Measurements from ENCODE around the gene RAD23B.

The RAD23B gene

DNA sequence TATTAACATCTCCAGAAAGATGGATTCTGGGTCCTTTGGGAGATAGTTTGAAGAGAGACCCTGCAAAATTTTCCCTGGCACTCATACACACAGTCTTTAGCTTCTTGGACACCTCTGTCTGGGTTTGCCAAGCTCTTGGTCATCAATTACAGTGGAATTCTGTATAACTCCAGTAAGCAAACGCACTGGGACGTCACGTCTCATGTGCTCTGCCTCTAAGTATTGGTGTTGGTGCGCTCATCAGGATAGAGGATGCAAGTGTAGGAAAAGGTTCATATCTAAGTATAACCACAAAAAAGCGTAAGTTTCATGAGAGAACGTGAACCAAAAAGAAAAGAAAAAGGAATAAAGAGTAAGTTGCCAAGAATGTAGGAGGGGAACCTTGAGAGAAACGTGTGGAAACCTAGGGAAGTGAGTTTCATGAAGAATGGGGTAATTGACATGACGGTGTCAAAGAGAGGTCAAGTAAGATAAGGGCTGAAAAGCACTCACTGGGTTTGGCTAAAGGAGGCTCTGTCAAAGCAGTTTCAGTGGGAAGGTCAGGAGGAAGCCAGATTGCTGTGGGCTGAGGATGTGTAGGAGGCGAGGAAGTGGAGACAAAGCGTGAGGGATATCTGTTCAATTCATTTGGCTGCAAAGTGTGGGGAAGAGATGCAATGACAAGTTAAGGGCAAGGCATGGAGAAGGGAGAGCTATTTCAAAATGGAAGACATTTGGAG is 92.7 kb downstream of the RAD23B start:
- DNase-seq (ENCODE audit: low read depth): no peak

DNA sequence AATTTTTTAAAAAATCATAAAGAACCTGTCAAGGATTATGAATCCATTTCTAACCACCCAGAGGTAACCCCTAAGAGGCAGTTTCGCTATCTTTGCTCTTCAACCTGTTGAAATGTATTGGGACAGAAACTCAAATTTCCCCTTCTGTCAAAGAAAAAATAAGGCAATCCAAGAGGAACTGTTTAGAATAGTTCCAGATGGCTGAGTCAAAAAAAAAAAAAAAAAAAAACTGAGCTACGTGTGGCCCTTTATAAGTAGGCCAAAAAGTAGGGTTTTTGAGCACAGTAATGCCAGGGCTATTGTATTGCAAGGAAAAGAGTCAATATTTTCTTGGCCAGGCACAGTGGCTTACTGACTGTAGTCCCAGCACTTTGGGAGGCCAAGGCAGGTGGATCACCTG is 94.9 kb downstream of the RAD23B start:
- DNase-seq (ENCODE audit: low read depth): no peak
